Measurements from ENCODE around the gene LRRN3.

The LRRN3 gene

DNA sequence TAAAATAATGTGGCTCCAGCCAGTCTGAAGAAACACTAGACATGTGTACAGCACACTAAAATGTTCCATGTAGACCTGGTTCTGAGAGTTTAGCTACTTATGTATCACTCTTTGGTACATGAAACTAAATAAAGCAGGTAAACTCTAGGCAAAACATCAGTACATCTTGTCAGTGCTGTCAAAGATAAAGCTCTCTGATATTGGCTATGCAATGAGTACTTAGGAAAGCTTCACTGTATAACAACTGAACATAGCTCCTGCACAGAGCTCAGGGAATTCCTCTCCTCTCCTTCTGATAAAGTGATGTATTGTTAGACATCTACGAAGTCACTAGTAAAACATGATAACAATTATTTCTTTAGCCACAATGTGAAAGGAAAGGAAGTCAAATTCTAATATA, 3.5 kb downstream of the LRRN3 start:
- TF ChIP-seq ZFX (IDR thresholded peaks at IDR 0.05), result no peak
- TF ChIP-seq, protein P1, sequence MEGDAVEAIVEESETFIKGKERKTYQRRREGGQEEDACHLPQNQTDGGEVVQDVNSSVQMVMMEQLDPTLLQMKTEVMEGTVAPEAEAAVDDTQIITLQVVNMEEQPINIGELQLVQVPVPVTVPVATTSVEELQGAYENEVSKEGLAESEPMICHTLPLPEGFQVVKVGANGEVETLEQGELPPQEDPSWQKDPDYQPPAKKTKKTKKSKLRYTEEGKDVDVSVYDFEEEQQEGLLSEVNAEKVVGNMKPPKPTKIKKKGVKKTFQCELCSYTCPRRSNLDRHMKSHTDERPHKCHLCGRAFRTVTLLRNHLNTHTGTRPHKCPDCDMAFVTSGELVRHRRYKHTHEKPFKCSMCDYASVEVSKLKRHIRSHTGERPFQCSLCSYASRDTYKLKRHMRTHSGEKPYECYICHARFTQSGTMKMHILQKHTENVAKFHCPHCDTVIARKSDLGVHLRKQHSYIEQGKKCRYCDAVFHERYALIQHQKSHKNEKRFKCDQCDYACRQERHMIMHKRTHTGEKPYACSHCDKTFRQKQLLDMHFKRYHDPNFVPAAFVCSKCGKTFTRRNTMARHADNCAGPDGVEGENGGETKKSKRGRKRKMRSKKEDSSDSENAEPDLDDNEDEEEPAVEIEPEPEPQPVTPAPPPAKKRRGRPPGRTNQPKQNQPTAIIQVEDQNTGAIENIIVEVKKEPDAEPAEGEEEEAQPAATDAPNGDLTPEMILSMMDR (conservative IDR thresholded peaks at IDR 0.05), result no peak

DNA sequence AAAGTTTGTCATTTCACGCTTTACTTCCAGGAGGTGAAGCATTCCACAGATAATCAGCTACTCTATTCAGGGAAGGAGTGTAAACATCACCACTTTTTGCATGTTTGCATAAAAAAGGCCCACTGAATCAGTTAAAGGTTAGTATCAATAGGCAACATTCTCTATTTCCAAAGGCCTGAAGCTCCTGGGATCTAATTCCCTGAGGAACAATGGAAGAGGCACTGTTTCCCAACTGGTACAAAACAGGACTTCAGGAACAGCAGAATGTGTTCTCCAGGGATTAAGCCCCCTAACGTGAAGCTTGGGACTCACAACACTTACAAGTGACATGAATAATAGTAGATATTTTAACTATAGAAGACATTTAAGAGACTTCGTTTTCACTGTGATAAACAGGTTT, 6.1 kb downstream of the LRRN3 start:
- no peak overlapping the region for H3K27ac ChIP-seq
- TF ChIP-seq, protein P1 (conservative IDR thresholded peaks at IDR 0.05), result no peak
- no peak for TF ChIP-seq ZFX (IDR thresholded peaks at IDR 0.05)

More for the DNA sequence above, 3.5 kb downstream of the LRRN3 start:
- no peak overlapping the region for H3K27ac ChIP-seq

DNA sequence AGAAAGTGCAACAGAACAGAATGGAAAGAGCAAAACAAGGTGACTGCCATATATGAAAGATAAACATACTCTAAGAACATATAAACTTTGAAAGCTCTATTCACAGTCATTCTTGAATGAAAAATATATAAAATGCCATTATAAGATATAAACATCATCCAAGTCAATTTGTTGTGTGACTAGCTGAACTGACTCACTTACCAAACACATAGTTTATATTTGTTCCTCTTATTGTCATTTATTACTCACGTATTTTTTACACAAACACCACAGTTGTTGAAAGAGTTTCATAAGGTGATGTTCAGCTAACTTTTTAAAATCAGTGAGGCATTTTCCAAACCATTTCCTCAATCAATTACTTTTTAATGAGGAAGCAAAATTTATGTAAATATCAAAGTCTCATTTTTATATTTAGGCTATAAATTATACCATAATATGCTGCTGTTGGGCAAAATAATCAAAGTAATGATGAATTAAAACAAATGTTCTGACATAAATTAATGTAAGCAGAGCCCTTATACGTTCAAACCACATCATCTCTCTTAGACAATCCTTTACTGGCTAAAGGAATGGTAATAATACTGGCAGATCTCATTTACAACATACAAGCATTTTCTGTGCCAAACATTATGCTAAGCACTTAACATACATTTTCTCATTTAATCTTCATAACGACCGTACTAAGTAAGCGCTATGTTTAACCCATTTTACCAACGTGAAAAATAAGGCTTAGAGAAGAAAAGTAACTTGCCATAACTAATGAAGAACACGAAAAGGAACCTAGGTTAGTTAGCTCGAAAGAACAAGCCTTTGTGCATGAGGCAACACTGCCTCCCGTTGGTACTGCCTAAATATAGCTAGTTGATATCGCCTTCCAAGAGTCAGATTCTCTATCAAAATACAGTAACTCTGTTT, 7.3 kb downstream of the LRRN3 start:
- TF ChIP-seq, protein P1 (conservative IDR thresholded peaks at IDR 0.05), result peak; percentile 92
- TF ChIP-seq ZFX (IDR thresholded peaks at IDR 0.05), result no peak
- H3K27ac ChIP-seq, result no peak overlapping the region

DNA sequence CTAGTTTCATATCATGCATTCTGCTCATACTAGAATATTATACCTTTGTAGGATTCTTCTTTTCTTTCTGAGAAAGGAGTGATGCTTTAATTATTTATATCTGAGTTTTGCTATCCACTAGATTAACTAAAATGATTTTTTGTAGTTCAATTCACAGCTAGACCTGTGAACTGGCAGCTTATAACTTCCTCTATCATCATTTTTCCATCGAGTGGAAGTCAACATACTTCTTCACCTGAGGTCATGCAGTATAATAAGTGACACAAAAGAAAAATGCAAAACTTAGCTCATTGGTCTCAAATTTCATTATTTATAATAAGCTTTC, 8.0 kb downstream of the LRRN3 start:
- H3K27ac ChIP-seq, result no peak overlapping the region

DNA sequence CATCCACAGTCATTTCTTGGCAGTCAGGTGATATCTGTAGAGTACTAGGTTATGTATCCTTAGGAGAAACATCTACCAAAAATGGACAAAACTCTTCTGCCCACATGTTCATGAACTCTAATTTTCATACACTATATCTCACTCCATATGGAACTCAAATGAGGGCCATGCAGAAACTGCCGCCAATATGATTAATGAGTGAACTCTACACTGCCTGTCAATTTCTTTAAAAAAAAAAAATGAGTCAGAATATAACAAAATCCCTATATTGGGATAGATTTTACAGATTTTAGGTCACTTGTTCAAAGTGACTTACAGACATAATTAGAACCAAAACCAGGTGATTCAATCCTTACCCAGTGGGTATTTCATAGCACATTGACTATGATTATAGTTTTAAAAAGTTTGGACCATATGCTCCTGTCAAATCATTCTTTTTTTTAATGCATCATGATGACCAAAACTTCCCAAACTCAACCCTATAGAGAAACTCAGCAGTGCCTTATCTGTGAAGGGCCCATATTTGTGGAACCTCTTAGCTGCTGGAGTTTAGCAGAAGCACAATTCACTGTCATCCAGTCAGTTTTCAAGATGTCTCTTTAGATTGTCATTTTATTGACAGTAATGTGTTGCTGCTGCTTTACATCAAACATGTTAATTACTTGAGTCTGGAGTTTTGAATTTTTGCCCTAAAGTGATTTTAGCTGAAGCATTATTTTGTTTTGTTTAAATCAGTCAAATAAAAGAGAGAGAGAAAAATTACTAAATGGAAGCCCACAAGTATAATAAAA, 11.1 kb downstream of the LRRN3 start:
- TF ChIP-seq ZFX (IDR thresholded peaks at IDR 0.05), result no peak
- TF ChIP-seq, protein P1 (conservative IDR thresholded peaks at IDR 0.05), result no peak
- H3K27ac ChIP-seq, result no peak overlapping the region

More for the DNA sequence above, 8.0 kb downstream of the LRRN3 start:
- no peak for TF ChIP-seq ZFX (IDR thresholded peaks at IDR 0.05)
- TF ChIP-seq, protein P1 (conservative IDR thresholded peaks at IDR 0.05), result peak; percentile 67

DNA sequence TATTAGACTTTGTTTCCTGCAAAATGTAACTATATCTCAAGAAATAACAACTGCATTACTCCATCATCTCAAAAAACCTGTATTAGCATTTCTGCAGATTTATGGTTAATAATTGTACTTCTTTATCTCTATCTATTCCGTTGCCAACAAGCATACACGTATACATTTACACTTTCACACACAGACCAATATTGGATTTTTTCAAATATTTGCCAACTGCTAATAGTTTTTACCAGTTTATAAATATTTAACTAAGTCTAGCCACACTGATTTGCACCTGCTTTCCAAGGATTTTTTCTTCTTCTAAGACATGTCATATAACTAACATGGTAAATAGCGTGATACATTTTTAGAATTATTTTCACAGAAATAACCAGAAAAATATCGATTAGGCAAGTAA, 12.2 kb downstream of the LRRN3 start:
- no peak overlapping the region for H3K27ac ChIP-seq
- TF ChIP-seq ZFX (IDR thresholded peaks at IDR 0.05), result no peak
- TF ChIP-seq, protein P1 (conservative IDR thresholded peaks at IDR 0.05), result no peak
